ENCODE data around the gene DHODH.
"Not testable (repeated sequence)": the region's sequence is repeated elsewhere in the genome, so short reads cannot be mapped to it uniquely, and the experiment has no call there.

The DHODH gene

DNA sequence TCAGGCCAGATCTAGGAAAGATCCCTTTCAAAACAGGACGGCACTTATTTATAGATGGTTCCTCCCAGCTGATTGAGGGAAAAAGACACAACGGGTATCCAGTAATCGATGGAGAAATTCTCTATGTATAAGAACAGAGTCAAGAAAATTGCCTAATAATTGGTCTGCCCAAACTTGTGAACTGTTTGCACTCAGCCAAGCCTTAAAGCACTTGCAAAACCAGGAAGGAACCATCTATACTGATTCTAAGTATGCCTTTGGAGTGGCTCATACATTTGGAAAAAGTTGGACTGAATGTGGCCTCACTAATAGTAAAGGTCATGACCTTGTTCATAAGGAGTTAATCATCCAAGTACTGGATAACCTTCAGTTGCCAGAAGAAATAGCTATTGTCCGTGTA is 60.4 kb downstream of the DHODH start:
- Histone ChIP-seq H3K27me3 (no peaks in the 10 kb centered on the region), H3K4me3 (ENCODE audit: low read depth, low read length) (no peak overlapping the region), H3K4me1 (no peaks in the 10 kb centered on the region), H3K9me3 (no peaks in the 10 kb centered on the region), H3K36me3 (no peaks in the 10 kb centered on the region; the same call in 1 of the 2 replicates)
- TF ChIP-seq, protein P1, sequence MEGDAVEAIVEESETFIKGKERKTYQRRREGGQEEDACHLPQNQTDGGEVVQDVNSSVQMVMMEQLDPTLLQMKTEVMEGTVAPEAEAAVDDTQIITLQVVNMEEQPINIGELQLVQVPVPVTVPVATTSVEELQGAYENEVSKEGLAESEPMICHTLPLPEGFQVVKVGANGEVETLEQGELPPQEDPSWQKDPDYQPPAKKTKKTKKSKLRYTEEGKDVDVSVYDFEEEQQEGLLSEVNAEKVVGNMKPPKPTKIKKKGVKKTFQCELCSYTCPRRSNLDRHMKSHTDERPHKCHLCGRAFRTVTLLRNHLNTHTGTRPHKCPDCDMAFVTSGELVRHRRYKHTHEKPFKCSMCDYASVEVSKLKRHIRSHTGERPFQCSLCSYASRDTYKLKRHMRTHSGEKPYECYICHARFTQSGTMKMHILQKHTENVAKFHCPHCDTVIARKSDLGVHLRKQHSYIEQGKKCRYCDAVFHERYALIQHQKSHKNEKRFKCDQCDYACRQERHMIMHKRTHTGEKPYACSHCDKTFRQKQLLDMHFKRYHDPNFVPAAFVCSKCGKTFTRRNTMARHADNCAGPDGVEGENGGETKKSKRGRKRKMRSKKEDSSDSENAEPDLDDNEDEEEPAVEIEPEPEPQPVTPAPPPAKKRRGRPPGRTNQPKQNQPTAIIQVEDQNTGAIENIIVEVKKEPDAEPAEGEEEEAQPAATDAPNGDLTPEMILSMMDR (IDR thresholded peaks at IDR 0.05; ENCODE audit: low read depth, low read length) = no peak
- no peak for DNase-seq

DNA sequence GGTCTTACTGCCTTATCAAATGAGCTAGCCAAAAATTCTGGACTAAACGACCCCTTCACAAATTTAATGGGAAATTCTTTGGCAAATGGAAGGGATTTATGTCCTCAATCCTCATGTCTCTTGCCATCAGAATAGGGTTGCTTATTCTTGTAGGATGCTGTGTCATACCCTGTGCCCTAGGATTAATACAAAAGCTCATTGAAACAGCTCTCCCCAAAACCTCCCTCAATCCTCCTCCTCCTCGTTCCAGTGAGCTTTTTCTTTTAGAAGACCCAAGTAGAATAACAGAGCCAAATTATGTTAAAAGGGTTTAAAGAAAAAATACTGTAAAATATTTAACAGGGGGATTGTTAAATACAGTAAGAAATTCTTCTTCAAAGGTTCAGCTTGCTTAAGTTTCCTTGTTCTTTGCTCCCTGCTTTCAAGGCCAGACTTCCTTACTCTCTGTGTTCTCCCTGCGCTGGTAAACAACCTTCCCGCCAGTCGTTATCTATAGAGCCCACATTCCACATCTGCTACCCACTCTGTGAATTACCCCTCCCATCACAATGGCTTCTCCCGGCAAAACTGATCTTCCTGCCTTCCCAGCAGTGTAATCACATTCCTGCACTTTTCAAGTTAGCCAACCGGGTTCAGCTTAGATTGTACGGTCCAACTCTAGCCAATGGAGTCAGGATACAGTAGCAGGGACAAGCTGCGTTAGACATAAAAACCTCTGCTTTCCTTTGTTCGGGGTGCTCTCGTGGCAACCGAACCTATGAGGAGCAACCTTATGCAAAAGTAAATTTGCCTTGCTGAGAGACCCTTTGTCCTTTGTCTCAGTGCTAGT is 64.2 kb downstream of the DHODH start:
- TF ChIP-seq, protein P1 (IDR thresholded peaks at IDR 0.05; ENCODE audit: low read depth, low read length) = no peak
- H3K4me3 ChIP-seq (ENCODE audit: low read depth, low read length) = no peak overlapping the region
- no peaks in the 10 kb centered on the region; the same call in 1 of the 2 replicates for H3K36me3 ChIP-seq
- H3K4me1 ChIP-seq = no peaks in the 10 kb centered on the region
- H3K9me3 ChIP-seq = no peaks in the 10 kb centered on the region
- H3K27me3 ChIP-seq = no peaks in the 10 kb centered on the region
- DNase-seq = no peak

DNA sequence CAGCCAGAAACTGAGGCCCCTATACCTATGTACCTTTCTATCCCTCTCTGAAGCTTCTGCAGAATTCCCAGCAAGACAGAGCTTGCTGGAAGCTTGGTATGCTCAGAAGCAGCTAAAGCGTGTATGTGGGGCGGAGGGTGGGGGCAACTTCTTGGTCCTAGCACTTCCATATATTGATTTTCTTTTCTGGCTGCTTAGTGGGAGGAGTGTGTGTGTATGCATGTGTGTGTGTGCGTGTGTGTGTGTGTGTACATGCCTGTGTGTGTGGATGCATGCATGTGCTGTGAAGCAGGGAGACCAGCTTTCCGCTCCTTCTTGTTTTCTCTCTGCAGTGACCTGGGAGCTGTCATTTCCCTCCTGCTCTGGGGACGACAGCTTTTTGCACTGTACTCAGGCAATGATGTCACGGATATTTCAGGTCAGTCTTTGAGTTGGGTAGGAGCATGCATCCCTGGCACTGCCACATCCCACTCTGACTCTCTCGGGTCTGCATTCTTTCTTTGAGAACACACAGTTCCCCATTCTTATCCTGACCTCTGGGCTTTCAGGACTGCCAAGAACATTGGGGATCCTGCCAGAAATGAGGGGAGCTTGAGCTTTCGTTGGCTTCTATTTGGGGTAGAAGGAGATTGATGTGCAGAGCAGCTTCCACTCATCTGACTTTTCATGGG is 65.2 kb downstream of the DHODH start:
- Histone ChIP-seq H3K4me1 (no peaks in the 10 kb centered on the region), H3K27me3 (no peaks in the 10 kb centered on the region), H3K36me3 (no peaks in the 10 kb centered on the region; the same call in 1 of the 2 replicates), H3K9me3 (no peaks in the 10 kb centered on the region), H3K4me3 (ENCODE audit: low read depth, low read length) (no peak overlapping the region)
- no peak for DNase-seq
- TF ChIP-seq, protein P1 (IDR thresholded peaks at IDR 0.05; ENCODE audit: low read depth, low read length) = no peak

DNA sequence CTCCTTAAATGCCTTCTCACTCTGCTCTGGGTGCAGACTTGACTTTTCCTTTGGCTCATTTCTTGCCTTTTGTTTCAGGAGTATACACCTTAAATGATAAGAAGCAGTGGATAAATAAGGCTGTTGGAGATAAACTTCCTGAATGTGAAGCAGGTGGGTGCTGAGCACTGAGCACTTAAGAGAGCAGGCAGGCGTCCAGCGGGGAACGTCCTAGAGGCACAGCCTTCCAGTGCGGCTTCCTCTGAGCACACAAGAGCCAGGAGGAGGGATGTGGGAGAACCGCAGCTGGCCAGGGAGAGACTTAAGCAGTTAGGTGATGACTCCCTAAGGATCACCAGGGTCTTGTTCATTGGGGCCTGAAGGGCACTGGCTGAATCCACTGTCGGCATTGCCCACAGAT is 66.5 kb downstream of the DHODH start:
- H3K4me3 ChIP-seq (ENCODE audit: low read depth, low read length); DNase-seq; H3K4me1 ChIP-seq; H3K9me3 ChIP-seq; H3K27me3 ChIP-seq; H3K36me3 ChIP-seq: not testable (repeated sequence)

All from BE2C (cell line).